Measurements from ENCODE around the gene JMY. TPM values are rescaled to one million over a fixed set of nuclear protein-coding genes. Genes with fewer than 3 reads are reported as not detected.

The JMY gene
- total RNA-seq, 4 donors from 2014 or later = 7.0 to 30.1 (median 11.3) TPM

DNA sequence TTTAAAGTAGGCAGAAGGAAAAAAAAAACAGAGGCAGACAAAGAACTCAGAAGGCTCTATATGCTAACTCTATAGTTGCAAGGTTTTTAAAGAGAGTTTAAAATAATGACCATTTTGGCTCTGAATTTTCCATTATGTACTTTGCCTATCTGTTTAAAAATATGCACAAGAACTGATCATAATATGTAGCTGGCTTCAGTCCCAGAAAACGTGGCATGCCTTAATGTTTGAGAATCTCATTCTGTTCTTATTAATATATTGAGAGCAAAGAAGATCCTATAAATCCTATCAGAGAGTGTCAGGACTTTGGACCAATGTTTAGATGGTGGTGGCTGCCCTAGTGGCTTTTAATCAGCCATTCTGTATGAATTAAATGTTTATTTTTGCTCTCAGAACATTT is 121.5 kb downstream of the JMY start:
- DNase-seq (ENCODE audit: low spot score) (no peak), ATAC-seq (ENCODE audit: low FRiP score) (no peak)
- no peak for TF ChIP-seq CTCF (IDR thresholded peaks at IDR 0.05)

Small RNA genes lying within 50 kb of the gene (small RNA-seq; reads per million reads assigned to genes)
- not detected for gene AC016559.1
- gene RF00425 = not detected

Other genes with a start within 250 kb of the JMY start
- 10 to 100 TPM in 1 of 4 donors, 1 to 10 TPM in 3; 2.8 to 13.9 (median 4.4) TPM for gene DMGDH, start 166.5 kb upstream of the JMY start, total RNA-seq
- gene BHMT2, start 166.4 kb upstream of the JMY start, total RNA-seq = 10 to 100 TPM; 20.8 to 37.2 (median 25.0) TPM
- gene BHMT, start 124.3 kb upstream of the JMY start, total RNA-seq = 1 to 10 TPM in 3 of 4 donors, under 1 TPM in 1; 0.28 to 3.8 (median 2.4) TPM